GM12864 (cell line): ENCODE data around the gene ITGAE.

Experiments used
- DNase-seq: peaks from one replicate; pipeline ENCODE4 v3.0.0-alpha.2; 2011; ENCODE audit warnings: low read depth
- H3K4me3 ChIP-seq: 2 replicates; pipeline ENCODE4 v1.5.1; 2011; ENCODE audit warnings: mild to moderate bottlenecking, low read depth, low read length, control low read depth
- CTCF ChIP-seq: IDR thresholded peaks from 2 replicates; pipeline ENCODE4 v1.5.1; 2011; ENCODE audit warnings: low read depth, mild to moderate bottlenecking, moderate library complexity, low read length, control low read depth, inconsistent platforms; ENCODE audit errors: missing control alignments

Gene ITGAE

GRCh38 chr17:3755335-3756030 is 45.5 kb downstream of the ITGAE start:
- no peak for TF ChIP-seq CTCF
- no peak for DNase-seq
- H3K4me3 ChIP-seq: no peak overlapping the region

GRCh38 chr17:3754458-3755334 is 46.3 kb downstream of the ITGAE start:
- DNase-seq: no peak
- H3K4me3 ChIP-seq: no peak overlapping the region
- TF ChIP-seq CTCF: no peak

DNA sequence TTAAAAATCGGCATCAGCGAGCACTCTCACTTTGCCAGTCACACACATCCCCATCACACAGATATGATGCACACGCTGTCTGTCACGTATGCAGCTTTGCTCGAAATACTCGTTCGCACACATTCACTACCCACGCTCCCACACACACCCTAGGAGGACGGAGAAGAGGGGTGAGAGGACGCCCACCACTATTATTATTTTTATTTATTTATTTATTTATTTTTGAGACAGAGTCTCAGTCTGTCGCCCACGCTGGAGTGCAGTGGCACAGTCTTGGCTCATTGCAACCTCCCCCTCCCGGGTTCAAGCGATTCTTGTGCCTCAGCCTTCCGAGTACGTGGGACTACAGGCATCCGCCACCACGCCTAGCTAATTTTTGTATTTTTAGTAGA is 46.9 kb downstream of the ITGAE start:
- no peak overlapping the region for H3K4me3 ChIP-seq
- DNase-seq: no peak
- no peak for TF ChIP-seq CTCF

GRCh38 chr17:3753624-3754023 is 47.4 kb downstream of the ITGAE start:
- no peak for TF ChIP-seq CTCF
- no peak overlapping the region for H3K4me3 ChIP-seq
- no peak for DNase-seq

- H3K4me3 ChIP-seq: no peak overlapping the region
- no peak for TF ChIP-seq CTCF
- DNase-seq: no peak
Measured at GRCh38 chr17:3751836-3752235, 49.2 kb downstream of the ITGAE start.

GRCh38 chr17:3750926-3751325 is 50.1 kb downstream of the ITGAE start:
- DNase-seq: no peak
- H3K4me3 ChIP-seq: no peak overlapping the region
- no peak for TF ChIP-seq CTCF
